HT-29 (cell line): ENCODE data around the gene HVCN1. TPM values are rescaled to one million over a fixed set of nuclear protein-coding genes. Genes with fewer than 3 reads are reported as not detected.
"Not testable (repeated sequence)": the region's sequence is repeated elsewhere in the genome, so short reads cannot be mapped to it uniquely, and the experiment has no call there.

Experiments
- DNase-seq: peaks from one replicate; pipeline ENCODE4 v3.0.0-alpha.2; 2015; ENCODE audit warnings: low spot score
- total RNA-seq: library from RNA; depleted of rRNA; stranded (reverse); fragments of >200 nt; shearing (Covaris generic); gene quantifications from 2 replicates; pipeline ENCODE4 v1.2.3, GENCODE V29; 2014

Gene HVCN1
- total RNA-seq, 1 experiment from 2014 or later, result not detected

GRCh38 chr12:110668480-110669192 is 20.3 kb downstream of the HVCN1 start:
- DNase-seq, result no peak

- no peak for DNase-seq
Observed at GRCh38 chr12:110667671-110668070, 21.2 kb downstream of the HVCN1 start.

- no peak for DNase-seq
Observed at GRCh38 chr12:110666892-110667291, 22.0 kb downstream of the HVCN1 start.

- no peak for DNase-seq
Observed at GRCh38 chr12:110661337-110661972, 27.5 kb downstream of the HVCN1 start.

- no peak for DNase-seq
Observed at GRCh38 chr12:110658878-110659277, 30.0 kb downstream of the HVCN1 start.

- DNase-seq, result no peak
Observed at GRCh38 chr12:110658242-110658641, 30.7 kb downstream of the HVCN1 start.

GRCh38 chr12:110657747-110658146 is 31.2 kb downstream of the HVCN1 start:
- DNase-seq, result no peak

- no peak for DNase-seq
Observed at GRCh38 chr12:110656071-110656655, 32.8 kb downstream of the HVCN1 start.

- DNase-seq, result not testable (repeated sequence)
Observed at GRCh38 chr12:110654238-110654637, 34.7 kb downstream of the HVCN1 start.

GRCh38 chr12:110649341-110649847 is 39.5 kb downstream of the HVCN1 start:
- no peak for DNase-seq

- DNase-seq, result no peak
Observed at GRCh38 chr12:110647631-110648040, 41.3 kb downstream of the HVCN1 start.

GRCh38 chr12:110641521-110641920 is 47.4 kb downstream of the HVCN1 start:
- DNase-seq, result no peak

- DNase-seq, result no peak
Observed at GRCh38 chr12:110640275-110641025, 48.5 kb downstream of the HVCN1 start.

- DNase-seq, result no peak
Observed at GRCh38 chr12:110639336-110640141, 49.4 kb downstream of the HVCN1 start.

GRCh38 chr12:110638796-110639195 is 50.1 kb downstream of the HVCN1 start:
- no peak for DNase-seq

- DNase-seq, result no peak
Observed at GRCh38 chr12:110637869-110638441, 51.0 kb downstream of the HVCN1 start.

GRCh38 chr12:110636516-110636915 is 52.4 kb downstream of the HVCN1 start:
- DNase-seq, result no peak

- DNase-seq, result no peak
Observed at GRCh38 chr12:110635055-110635454, 53.9 kb downstream of the HVCN1 start.

- no peak for DNase-seq
Observed at GRCh38 chr12:110627500-110628195, 61.3 kb downstream of the HVCN1 start.

- no peak for DNase-seq
Observed at GRCh38 chr12:110622582-110622981, 66.3 kb downstream of the HVCN1 start.
